Brain microvascular endothelial cell (primary cell): Measurements from ENCODE around the gene NRXN2.

ENCODE experiments used
- DNase-seq: peaks from one replicate; pipeline ENCODE4 v3.0.0-alpha.2; 2020
- H3K27ac ChIP-seq: fragments of 250-450 bp; sonication (Bioruptor Pico); 2 replicates; pipeline ENCODE4 v1.5.1; 2020; ENCODE audit warnings: mild to moderate bottlenecking, moderate library complexity
- H3K27me3 ChIP-seq: fragments of 250-450 bp; sonication (Bioruptor Pico); replicated peaks from 2 replicates; pipeline ENCODE4 v1.5.1; 2020; ENCODE audit warnings: mild to moderate bottlenecking
- H3K36me3 ChIP-seq: fragments of 250-450 bp; sonication (Bioruptor Pico); replicated peaks from 2 replicates; pipeline ENCODE4 v1.5.1; 2020; ENCODE audit warnings: mild to moderate bottlenecking
- H3K4me3 ChIP-seq: 2 replicates; pipeline ENCODE4 v1.5.1; 2011; ENCODE audit warnings: low read depth, mild to moderate bottlenecking, control low read depth, low read length, moderate library complexity
- in situ Hi-C: cut with HindIII; loops from 2 replicates; pipeline ENCODE4 v1.10.0; 2017; ENCODE audit warnings: low sequenced_read_pairs, low pct_ligation_motif_present
- TF ChIP-seq, protein P1 (sequence below): IDR thresholded peaks from 2 replicates; pipeline ENCODE4 v1.5.1; 2011; ENCODE audit warnings: low read depth, mild to moderate bottlenecking, moderate library complexity, low read length, control low read depth, inconsistent platforms; ENCODE audit errors: missing control alignments

NRXN2 gene

DNA sequence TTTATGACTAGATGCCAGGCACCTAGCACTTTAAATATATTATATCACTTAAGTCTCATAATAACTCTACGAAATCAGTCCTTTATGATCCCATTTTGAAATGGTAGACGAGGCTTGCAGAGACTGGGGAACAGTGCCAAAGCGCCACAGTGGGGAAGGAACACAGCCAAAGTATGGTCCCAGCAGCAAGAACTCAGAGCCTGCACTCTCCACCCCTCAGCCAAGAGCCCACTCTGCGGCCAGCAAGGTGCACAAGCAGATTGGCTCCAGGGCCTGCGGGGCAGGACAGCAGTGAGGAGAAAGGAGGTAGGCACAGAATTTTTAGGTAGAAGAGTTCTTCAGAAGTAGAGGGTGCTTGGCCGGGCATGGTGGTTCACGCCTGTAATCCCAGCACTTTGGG, 61.4 kb downstream of the NRXN2 start:
- H3K4me3 ChIP-seq: no peak overlapping the region
- TF ChIP-seq, protein P1, sequence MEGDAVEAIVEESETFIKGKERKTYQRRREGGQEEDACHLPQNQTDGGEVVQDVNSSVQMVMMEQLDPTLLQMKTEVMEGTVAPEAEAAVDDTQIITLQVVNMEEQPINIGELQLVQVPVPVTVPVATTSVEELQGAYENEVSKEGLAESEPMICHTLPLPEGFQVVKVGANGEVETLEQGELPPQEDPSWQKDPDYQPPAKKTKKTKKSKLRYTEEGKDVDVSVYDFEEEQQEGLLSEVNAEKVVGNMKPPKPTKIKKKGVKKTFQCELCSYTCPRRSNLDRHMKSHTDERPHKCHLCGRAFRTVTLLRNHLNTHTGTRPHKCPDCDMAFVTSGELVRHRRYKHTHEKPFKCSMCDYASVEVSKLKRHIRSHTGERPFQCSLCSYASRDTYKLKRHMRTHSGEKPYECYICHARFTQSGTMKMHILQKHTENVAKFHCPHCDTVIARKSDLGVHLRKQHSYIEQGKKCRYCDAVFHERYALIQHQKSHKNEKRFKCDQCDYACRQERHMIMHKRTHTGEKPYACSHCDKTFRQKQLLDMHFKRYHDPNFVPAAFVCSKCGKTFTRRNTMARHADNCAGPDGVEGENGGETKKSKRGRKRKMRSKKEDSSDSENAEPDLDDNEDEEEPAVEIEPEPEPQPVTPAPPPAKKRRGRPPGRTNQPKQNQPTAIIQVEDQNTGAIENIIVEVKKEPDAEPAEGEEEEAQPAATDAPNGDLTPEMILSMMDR: no peak
- no peak overlapping the region for H3K27ac ChIP-seq
- H3K36me3 ChIP-seq: no peaks in the 10 kb centered on the region
- H3K27me3 ChIP-seq: no peaks in the 10 kb centered on the region
- DNase-seq: no peak
- in situ Hi-C loops: no loop called here

DNA sequence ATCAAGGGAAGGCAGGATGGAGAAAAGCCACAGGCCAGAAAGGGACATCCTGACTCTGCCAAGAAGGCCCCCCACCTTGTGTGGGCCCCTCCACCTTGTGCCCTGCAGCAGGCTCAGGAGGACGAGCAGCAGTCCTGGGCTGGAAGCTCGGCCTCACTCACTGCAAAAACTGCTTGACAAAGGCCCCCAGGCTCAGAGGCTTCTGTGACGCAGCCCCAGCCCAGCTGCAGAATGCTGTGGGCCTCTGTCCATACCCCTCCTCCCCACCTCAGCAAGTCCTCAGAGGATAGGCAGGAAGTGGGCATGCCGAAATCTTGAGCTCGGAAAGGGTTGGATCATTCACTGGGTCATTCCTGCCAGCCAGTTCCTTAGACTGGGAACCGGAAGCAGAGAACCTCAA, 61.9 kb downstream of the NRXN2 start:
- TF ChIP-seq, protein P1: no peak
- no peak overlapping the region for H3K4me3 ChIP-seq
- H3K36me3 ChIP-seq: no peaks in the 10 kb centered on the region
- H3K27me3 ChIP-seq: no peaks in the 10 kb centered on the region
- peak; percentile 27 for DNase-seq
- in situ Hi-C loops: no loop called here
- H3K27ac ChIP-seq: no peak overlapping the region

DNA sequence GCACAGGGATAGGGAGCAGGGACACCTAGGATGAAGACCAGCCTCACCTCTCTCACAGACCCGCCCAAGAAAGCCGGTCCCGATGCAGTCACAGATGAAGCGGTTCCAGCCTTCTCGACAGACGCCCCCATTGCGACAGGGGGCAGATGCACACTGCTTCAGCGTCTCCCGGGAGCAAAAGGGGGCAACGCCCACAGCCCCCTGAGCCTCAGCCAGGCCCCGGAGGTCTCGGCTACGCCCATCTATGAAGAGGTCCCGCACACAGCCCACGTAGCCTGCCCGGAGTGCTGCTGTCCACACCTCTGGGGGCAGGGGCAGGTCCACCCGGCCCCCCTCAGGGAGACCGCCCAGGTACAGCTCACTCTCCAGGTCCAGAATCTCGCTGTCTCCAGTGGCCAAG, 62.3 kb downstream of the NRXN2 start:
- Histone ChIP-seq H3K36me3 (no peaks in the 10 kb centered on the region), H3K4me3 (no peak overlapping the region), H3K27me3 (no peaks in the 10 kb centered on the region), H3K27ac (no peak overlapping the region)
- TF ChIP-seq, protein P1: no peak
- DNase-seq: no peak
- in situ Hi-C loops: no loop called here

DNA sequence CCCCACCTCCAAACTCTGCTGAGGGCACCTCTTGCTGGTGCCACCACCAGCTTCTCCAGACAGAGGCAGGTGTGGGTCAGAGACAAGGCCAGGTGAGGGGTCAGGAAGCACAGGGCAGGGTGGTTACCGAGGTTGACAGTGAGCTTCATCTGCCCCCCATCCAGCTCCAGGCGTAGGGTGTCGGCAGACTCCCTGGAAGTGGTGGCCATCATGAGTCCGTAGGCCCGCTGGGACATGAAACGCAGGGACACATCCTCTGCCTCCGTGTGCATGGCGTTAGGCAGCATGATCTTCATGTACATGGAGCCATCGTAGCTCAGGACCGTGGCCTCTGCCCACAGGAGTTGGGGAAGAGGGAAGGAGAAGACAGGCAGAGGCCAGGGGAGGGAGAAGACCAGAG, 62.8 kb downstream of the NRXN2 start:
- H3K36me3 ChIP-seq: no peaks in the 10 kb centered on the region
- H3K4me3 ChIP-seq: no peak overlapping the region
- H3K27me3 ChIP-seq: no peaks in the 10 kb centered on the region
- H3K27ac ChIP-seq: no peak overlapping the region
- TF ChIP-seq, protein P1: no peak
- in situ Hi-C loops: no loop called here
- no peak for DNase-seq

DNA sequence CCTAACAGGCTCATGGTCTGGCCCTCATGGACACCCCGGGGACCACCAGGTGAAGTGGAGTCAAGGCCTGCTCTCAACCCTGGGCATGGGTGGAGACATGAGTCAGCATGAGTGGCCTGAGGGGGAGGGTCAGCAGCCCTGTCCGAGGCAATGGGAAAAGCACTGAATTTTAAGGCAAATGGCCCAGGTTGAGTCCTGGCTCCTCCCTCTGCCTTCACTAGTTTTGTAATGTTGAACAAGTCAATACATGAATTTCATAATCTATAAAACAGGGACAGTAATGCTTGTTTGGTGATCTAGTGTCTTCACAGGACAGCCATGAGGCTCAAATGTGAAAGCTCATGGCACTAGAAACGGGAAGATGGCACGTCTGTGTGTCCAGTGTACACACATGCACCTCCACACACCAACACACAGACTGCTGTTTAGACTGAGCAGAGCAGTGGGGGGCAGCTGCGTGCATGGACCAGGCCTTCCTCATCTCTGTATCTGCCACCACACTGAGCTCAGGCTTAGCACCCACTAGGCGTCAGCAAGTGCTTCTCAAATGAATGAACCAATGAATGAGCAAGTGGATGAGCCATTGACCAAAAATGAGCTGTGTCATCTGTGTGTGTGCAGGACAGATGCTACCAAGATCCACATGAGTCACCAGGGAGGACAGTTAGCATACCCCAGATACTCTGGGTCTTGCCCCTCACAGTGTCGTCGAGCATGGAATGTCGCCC, 63.4 kb downstream of the NRXN2 start:
- no peaks in the 10 kb centered on the region for H3K36me3 ChIP-seq
- H3K27me3 ChIP-seq: no peaks in the 10 kb centered on the region
- TF ChIP-seq, protein P1: no peak
- no peak overlapping the region for H3K27ac ChIP-seq
- DNase-seq: peak; percentile 87
- in situ Hi-C loops: no loop called here
- no peak overlapping the region for H3K4me3 ChIP-seq

DNA sequence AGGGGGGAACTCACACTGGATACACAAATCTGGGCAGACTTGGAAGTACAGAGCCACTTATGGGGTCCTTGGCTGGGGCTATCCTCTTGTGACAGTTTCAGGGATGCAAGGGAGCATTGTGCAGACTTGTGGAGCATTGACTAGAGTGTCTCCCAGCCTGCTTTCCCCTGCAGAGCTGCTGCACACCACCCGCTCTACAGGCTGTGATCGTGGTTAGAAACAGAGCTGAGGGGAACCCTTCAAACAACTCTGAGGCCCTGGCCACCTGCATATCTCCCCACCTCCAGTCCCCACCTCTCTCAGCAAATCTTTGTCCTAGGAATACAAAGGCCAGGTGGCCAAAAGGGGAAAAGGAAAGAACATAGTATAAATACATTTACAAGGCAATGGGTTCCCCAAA, 64.7 kb downstream of the NRXN2 start:
- Histone ChIP-seq H3K27ac (no peak overlapping the region), H3K36me3 (no peaks in the 10 kb centered on the region), H3K4me3 (no peak overlapping the region), H3K27me3 (no peaks in the 10 kb centered on the region)
- in situ Hi-C loops: no loop called here
- DNase-seq: no peak
- TF ChIP-seq, protein P1: no peak
